HuH-7.5 (cell line): ENCODE measurements around the gene SDK2.

Source experiments
- DNase-seq: peaks from one replicate; pipeline ENCODE4 v3.0.0; 2011; ENCODE audit warnings: low spot score

SDK2 gene

DNA sequence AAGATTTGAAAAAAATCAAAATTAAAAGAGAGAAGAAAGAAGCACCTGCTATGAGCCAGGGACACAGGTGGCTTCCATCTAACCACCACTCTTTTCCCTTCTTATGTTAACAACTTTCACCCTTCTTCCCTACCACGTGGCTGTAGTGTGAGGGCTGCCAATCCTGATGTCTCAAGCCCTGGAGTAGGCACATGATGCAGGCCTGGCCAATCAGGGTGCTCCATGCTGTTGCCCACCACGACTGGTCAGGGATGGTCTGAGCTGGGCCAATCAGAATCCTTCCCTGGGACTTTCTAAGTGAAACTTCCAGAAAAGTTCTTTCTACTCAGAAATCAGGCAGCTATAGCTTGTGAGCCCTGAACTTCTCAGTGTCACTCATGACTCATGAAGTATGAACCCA lies 140.7 kb downstream of the SDK2 start:
- DNase-seq: no peak

DNA sequence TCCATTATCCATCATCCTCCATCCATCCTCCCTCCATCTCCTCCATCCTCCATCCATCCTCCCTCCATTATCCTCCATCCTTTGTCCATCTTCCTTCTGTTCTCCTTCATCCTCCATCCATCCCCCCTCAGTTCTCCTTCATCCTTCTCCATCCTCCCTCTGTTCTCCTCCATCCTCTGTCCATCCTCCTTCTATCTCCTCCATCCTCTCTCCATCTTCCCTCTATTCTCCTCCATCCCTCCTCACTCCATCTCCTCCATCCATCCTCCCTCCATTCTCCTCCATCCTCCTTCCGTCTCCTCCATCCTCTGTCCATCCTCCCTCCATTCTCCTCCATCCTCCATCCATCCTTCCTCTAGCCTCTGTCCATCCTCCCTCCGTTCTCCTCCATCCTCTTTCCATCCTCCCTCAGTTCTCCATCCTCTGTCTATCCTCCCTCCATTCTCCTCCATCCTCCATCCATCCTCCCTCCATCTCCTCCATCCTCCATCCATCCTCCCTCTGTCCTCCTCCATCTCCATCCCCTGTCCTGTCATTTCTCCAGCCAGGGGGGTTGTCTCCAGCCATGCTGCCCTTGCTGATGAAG lies 143.7 kb downstream of the SDK2 start:
- DNase-seq: no peak

DNA sequence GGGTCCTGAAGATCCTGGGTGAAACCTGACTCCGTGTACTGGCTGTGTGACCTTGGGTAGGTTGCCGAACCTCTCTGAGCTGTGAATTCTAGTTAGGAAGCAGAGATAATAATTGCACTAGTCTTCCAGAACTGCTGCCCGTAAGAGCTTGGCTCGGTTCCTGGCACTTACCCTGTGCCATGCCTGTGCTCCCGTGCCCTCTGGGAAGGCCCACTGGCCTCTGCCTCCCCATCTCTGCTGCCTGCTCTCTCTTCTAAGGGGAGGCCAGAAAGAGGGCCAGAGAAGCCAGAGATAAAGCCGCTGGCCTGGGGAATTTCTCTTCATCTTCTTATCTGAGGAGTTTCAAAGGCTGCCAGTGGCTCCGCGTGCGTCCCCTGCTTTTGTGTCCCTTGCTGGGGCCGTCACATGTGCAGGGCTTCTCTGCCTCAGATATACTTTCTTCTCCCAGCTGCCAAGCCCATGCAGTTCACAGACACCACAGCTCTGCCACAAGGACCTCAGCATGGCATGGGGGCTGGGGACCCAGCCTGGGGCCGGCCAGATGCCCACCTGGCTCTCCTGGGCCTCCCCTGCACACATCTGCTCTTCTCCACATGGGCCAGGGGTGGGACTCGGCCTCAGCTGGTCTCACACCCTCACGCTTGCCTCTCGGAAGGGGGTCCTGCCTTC lies 145.2 kb downstream of the SDK2 start:
- no peak for DNase-seq

DNA sequence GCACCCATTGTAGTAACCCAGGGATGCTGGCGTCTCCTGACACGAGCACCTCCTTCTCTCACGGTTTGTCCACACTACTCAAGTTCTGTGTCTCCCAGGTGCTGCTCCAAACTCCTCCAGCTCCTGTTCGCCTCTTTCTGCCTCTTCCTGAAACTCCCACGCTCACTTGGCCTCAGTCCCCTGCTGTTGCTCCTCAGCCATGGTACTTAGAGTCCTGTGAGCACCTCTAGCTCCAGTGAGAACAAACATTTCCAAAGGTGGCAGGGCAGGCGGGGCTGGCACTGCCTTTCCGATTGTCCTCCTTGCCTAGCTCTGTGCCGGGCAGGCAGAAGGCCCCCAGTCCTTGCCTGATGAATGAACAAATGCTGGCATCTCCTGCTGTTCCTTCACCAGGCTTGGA lies 146.1 kb downstream of the SDK2 start:
- DNase-seq: no peak

DNA sequence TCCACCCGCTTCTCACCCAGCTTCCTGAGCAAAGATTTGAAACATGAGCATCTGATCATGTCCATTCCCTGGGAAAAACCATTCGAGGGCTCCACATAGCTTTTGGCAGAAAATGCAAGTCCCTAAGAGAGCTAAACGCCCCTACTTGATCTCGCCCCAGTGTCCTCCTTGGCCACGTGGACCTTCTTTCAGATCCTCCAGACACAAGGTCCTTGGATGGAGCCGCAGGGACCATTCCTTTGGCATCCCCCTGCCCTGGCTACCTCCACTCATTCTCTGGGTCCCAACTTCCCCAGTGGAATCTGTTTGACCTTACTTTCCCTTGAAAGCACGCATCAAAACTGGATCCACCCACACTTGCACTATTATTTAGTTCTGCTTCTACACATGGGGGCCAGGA lies 146.5 kb downstream of the SDK2 start:
- no peak for DNase-seq

DNA sequence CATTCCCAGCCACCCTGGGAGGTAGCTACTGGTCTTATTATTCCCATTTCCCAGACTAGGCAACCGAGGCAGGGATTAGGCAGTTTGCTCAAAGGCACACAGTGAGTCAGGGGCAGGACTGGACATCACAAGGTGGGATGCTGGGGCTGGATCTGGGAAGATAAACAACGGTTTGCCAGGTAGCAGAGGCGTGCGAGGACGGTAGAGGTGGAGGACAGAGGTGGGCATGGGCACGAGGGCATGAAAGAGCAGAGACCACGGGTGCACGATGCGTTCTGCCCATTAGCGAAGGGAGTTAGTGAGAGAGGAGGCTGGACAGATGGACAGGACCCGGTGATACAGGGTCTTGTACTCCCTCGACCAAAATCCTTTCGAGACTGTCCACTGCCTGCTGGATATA lies 148.0 kb downstream of the SDK2 start:
- no peak for DNase-seq

DNA sequence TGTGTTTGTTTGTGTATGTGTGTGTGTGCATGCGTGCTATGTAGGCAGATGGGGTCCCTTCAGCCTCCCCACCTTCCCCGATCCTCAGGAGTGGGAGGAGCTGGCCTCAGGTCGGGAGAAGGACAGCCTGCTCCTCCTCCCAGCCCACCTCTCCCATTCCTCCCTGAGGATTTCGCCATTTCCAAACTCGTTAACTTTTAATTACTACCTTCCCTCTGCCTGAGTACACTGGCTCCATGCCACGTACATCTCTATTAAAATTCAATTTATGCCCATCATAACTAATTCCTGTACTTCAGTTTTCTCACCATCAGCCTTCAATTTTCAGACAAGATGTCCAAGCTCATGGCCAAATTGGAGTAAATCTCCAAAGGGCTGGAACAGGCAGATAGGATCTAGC lies 148.6 kb downstream of the SDK2 start:
- no peak for DNase-seq

DNA sequence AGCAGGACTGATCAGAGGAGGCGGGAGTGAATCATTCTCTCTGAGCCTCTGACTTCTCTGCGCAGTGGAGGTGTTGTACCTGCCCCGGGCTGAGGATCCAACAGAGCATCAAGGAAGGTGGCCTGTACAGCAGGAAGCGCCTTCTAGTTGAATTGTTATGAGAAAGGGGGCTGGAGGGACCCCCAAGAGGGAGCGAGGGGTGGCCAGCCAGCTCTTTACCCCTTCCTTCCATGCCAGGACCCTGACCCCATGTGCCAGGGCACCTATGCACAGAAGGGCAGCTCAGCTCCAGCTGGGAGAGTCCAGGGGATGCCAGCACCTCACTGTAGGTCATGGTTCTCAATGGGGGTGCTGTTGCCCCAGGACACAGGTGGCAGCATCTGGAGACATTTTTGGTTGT lies 149.3 kb downstream of the SDK2 start:
- DNase-seq: no peak

DNA sequence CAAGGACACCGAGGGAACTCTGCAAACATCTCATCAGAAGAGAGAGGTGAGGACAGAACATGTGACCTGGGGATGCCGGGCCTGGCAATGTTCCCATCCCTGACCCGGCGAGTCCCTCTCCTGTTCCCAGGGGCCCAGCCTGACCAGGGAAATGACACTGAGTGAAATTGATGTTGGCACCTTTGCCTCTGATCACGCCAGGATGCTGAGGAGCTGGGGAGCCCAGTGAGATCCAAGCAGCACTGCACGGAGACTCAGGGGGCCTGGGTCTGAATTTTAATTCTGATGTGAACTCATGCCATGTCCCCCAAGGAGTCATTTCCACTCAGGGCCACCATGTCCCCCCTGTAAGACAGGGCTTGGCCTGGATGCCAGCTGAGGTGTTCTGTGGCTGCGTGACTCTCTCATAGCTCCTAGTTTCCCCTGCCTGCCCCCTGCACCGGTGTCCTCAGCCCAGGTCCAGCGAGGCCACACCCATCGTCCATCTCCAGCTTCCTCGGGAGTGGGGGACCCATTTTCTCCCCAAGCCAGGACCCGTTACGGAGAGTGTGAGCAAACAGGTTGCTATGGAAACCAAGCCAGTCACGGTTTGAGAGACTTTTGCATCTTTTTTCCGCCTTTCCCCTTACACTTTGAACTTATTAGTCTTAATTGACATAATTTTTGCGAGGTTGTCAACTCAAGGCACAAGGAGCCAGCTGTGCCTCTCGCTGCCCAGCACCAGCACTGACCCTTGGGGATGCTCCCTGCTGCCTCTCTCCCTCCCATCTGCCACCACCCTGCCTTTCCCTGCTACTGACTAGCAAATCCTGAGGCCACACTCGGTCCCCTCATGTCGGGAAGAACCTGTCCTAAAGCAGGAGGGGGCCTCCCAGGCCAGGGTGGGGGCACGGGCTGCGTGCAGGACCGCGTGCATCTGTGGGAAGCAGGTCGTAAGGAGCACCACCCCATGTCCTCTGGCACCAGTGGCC lies 150.0 kb downstream of the SDK2 start:
- no peak for DNase-seq

DNA sequence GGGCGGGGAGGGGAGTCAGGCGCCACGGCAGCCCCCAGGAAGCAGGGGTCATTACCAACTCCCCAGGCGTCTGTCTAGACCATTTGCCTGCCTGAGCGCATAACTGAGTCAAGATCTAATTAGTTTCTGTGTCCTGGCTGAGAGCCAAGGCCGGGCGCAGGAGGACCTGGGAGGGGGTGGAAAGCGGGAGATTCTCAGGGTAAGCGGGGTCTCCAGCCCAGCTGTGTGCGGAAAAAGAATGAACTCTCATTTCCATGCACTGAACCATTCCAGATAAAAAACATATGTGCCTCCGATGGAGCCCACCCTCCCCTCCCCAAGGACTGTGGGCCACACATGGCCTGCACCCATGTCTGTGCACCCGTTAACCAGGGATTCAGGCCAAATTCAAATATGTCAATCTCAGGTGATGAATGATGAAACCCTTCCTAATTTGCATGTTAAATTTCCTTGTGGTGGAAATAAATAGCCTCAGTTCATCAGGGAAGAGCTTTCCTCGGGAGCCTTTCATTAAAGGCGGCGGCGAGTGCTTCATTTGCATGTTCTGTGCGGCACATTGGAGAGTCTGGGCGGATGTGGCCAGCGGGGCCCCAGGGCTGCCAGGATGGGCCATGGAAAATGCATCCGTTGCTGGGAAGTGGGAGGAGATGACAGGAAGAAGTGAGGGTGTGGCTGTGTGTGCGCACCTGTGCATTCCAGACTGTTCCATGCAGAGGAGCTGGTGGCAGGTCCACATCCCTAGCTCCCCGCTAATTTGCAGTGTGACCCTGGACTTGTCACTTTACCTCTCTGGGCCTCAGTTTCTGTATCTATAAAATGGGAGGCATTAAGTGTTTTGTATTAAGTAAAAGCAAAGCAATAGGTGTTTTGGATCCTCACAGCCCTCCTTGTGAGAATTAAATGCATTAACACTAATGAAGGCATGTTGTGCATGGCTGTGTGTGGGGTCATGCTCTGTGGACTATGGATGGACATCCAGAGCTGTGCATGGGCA lies 151.1 kb downstream of the SDK2 start:
- DNase-seq: no peak

DNA sequence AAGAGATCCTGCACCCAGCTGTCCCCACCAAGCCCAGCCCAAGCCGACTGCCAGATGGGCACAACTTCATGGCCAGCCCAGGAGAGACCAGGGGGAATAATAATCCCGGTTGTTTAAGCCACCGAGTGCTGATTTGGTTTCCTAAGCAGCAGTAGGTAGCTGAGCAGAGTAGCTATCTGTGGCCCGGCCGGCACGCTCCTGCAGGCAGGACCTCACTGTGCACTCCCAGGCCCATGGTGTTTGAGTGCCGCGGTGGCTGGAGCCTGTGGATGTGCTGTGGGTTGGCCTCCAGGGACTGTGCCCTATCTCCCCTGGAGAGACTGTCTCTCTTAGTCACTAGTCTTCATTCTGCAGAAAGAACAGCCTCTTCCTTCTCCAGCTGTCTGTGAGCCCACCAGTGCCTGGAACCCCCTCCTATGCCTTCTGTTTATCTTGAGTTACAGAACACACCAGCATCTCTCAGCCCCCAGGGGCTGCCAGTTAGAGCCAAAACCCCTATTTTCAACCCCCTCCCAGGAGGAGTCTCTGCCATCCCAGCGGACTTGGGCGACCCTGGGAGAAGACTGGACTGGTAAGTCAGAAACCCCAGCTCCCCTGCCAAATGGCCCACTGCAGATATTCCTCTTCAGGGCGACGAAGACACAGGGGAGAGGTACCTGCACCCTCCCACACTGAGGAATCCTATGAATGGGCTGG lies 152.0 kb downstream of the SDK2 start:
- no peak for DNase-seq

DNA sequence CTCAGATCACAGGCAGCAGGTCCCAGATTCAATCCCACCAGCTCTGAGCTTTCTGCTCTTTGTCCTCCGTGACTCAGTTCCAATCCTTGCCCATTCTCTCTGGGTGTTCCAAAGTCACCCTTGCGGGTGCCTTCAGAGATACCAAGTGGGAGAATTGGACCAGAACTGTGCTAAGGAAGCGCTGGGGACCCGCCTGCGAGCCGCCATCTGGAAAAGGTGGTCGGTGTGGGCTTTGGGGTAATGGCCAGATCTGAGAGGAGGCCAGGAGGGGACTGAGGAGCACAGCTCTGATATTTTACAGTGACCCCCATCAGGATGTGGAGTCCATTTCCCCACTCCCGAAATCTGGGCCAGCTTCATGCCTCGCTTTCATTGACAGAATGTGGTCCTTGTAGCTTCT lies 152.6 kb downstream of the SDK2 start:
- no peak for DNase-seq

DNA sequence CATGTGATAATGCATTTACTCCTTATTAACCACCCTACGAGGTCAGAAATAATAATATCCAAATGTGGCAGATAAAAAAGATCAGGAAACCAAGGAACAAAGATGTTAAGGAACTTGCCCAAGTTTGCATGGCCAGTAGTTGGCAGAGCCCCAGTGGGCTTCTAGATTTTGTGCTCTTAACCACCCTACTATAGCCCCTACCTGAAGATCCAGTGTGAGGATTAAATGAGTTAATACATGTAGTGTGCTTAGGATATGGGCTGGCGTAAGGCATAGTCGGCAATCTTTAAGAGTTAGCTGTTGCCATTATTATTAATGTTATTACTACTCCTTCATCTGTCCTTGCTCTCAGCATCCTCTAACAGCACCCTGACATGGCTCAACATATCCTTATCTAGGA lies 153.4 kb downstream of the SDK2 start:
- DNase-seq: no peak

DNA sequence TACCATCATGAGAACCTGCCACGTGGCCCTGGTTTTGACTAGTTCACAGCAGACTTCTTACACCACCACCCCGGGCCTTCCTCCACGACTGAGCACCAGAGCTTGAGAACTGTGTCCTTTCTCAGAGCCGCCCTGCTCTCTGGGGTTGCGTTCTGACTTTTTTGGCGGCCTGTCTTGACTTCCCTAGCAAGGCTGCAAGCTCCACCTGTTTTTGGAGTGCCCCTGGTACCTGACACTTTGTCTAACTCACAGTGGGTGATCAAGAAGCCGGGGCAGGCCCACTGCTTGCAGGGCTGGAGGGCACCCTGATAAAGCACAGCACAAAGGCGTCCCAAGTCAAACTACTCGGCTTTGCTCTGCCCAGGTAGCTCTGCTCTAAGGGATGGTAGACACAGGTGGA lies 154.3 kb downstream of the SDK2 start:
- no peak for DNase-seq

DNA sequence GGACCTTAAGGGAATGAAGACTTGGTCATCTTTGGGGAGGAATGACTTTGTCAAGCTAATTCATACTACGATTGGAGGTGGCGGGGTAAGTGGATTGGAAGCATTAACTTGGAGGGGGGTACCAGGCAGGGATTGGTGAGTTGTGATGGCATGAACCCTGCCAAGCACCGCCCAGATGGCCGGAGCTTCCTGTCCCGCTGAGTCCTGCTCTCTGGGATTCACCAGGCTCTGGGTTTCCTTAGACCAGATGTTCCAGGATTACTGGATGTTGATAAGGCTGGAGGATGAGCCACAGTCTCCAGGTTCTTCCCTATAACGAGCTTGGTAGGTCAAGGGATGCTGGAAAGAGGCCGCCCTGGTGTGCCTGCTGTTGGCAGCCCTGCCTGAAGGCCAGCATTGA lies 154.9 kb downstream of the SDK2 start:
- DNase-seq: no peak

DNA sequence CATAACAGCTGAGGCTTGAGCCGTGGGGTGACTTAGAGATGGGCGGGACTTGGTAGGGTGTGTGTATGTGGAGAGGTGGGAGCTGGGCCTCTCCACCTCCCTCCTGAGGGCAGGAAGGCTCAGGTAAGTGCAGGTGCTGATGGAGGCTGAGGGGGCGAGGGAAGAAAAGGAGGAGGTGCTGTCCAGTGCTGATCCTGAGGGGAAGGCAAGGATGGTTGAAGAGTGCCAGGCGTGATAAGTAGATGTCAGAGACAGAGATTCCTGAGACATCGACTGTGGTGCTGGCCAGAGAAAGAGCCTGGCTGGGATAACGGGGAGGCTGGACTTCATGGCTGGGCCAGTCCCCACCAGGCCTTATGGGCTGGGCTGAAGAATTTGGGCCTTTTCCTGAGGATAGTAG lies 159.1 kb downstream of the SDK2 start:
- DNase-seq: no peak

DNA sequence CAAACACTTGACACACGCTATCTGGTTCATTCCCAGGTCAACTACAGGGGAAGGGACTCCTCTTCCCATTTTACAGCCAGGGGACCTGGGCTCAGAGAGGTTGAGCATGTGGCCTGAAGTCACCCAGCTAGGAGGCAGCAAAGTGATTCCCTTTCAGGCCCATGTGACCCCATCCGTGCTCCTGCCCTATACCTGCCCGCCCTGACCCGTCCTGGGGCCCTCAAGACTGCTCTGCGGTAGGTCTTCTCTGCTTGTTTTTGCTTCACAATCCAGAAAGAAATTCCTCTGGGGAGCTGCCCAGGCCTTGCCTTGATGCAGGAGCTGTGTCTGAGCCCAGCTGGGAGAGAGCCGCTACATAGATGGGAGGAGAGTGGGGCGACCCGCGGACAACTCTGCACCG lies 161.4 kb downstream of the SDK2 start:
- no peak for DNase-seq

DNA sequence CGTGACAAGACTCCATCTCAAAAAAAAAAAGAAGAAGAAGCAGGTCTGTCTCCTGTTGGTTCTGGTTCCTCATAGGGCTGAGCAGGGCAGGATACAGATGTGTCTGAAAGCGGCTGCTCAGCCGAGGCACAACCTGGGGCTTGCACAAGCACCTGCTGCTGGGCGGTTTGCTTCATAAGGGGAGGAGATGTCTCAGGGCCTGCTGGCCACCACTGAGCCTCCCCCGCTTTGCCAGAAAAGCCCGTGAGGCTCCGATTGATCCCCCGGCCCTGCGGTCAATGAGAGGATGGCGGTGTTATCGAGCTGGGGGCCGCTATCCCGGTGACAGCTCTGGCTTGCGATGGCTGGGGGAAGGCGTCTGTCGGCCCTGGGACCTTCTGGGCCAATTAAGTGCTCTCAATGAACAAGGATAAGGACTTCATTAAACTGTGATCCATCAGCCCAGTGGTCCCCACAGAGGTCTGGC lies 162.0 kb downstream of the SDK2 start:
- DNase-seq: no peak

DNA sequence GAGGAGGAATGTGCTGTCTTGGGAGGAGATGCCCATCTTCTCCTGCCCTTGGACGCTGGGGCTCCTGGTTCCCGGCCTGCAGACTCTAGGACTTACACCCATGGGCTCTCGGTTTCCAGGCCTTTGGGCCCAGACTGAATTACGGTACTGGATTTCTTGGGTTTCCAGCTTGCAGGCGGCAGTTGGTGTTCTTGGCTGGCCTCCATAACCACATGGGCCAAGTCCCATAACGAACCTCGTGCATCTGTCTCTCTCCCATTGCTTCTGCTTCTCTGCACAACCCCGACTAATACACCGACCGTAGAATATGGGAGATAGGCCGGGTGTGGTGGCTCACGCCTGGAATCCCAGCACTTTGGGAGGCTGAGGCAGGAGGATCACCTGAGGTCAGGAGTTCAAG lies 162.6 kb downstream of the SDK2 start:
- no peak for DNase-seq

DNA sequence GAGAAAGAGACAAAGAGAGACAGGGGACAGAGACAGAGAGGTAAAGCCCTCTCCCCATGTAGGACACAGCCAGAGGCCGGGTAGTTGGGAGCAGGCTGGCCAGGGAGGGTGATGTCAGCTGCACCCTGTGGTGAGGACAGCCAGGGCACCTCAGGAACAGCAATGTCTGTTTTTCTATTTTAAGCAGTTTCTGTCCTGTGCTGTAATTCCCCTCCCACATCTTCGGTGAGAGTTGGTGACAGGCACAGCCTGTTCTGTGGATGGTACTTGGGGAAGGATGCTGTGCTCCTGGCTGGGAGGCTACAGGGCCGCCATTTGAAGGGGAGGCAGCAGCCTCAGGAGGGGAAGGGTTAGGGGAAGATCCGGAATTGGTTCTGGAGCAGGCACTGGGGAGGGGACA lies 163.5 kb downstream of the SDK2 start:
- DNase-seq: no peak

DNA sequence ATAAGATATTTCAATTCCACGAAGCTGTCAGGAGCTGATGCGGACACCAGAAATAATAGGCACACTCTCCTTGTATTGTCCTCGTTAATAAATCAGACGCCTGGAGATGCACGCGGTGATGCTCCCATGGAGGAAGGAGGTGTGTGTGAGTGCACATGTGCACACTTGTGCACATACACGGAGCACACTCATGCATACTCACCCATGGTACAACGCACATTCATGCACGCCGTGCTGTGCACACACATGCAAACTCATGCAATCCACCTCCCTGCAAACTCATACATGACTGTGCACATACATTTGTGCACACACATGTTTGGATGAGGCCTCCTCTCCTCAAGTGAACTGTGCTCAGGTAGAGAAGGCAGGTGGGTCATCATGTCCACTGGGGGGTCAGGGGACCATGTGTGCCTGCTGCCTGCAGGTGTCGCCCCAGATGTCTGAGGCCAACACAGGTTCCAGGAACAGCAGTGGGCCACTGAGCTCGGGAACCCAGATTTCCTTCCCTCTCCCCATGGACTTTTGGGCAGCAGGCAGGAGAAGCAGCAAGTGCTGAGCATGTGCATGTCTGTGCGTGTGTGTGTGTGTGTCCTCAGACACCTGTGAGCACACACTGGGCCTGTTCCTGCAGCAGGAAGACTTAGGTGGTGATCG lies 165.3 kb downstream of the SDK2 start:
- DNase-seq: peak; percentile 34
